WTC11 (cell line): Measurements from ENCODE around the gene USP2. TPM values are rescaled to one million over a fixed set of nuclear protein-coding genes. Genes with fewer than 3 reads are reported as not detected.

Source experiments
- ATAC-seq: fragments of 200-7000 bp; cut with Tn5 transposase; 2 replicates; pipeline ENCODE4 v1.10.0; 2021; ENCODE audit warnings: mild to moderate bottlenecking, moderate library complexity
- CTCF ChIA-PET: fragments of 300-600 bp; sonication (Branson Sonifier 250); formaldehyde crosslinking; loops from one replicate; lab custom pipeline; 2021; ENCODE audit warnings: antibody characterized with exemption; lab: Charles Lee
- POLR2A ChIA-PET: fragments of 350-600 bp; sonication (Branson Sonifier 250); formaldehyde crosslinking; loops from one replicate; lab custom pipeline; 2021; ENCODE audit warnings: antibody characterized with exemption; lab: Charles Lee
- DNase-seq: peaks from one replicate; pipeline ENCODE4 v3.0.0; 2021; ENCODE audit warnings: low spot score
- H3K27ac Mint-ChIP-seq: 2 replicates; pipeline ENCODE4 v1.8.0; 2021; ENCODE audit warnings: mixed read lengths
- H3K27me3 Mint-ChIP-seq: 2 replicates; pipeline ENCODE4 v1.8.0; 2021; ENCODE audit warnings: low read depth, mild to moderate bottlenecking, moderate library complexity, mixed read lengths
- H3K36me3 Mint-ChIP-seq: 2 replicates; pipeline ENCODE4 v1.8.0; 2021; ENCODE audit warnings: mixed read lengths
- H3K4me1 Mint-ChIP-seq: 2 replicates; pipeline ENCODE4 v1.8.0; 2022; ENCODE audit warnings: mixed read lengths
- H3K4me3 Mint-ChIP-seq: 2 replicates; pipeline ENCODE4 v1.8.0; 2021; ENCODE audit warnings: mild to moderate bottlenecking, moderate library complexity, mixed read lengths
- H3K9me3 Mint-ChIP-seq: 2 replicates; pipeline ENCODE4 v1.8.0; 2021; ENCODE audit warnings: mixed read lengths
- E2F4 ChIP-seq: sonication (generic); formaldehyde crosslinking; IDR thresholded peaks from 2 replicates; pipeline ENCODE4 v1.8.1; 2022; ENCODE audit warnings: low read depth, mild to moderate bottlenecking, moderate library complexity, missing genetic modification reagents, borderline replicate concordance
- EMX1 ChIP-seq: fragments of 250-450 bp; sonication (Bioruptor Pico); IDR thresholded peaks from 2 replicates; pipeline ENCODE4 v1.8.0; 2021; ENCODE audit warnings: mild to moderate bottlenecking
- GABPB1 ChIP-seq: sonication (generic); formaldehyde crosslinking; IDR thresholded peaks from 2 replicates; pipeline ENCODE4 v1.8.1; 2023; ENCODE audit warnings: mild to moderate bottlenecking, missing genetic modification reagents
- HMGA2 ChIP-seq: fragments of 250-450 bp; sonication (Bioruptor Pico); IDR thresholded peaks from 2 replicates; pipeline ENCODE4 v1.4.0; 2021; ENCODE audit warnings: mild to moderate bottlenecking, moderate library complexity
- JUN ChIP-seq: sonication (generic); formaldehyde crosslinking; IDR thresholded peaks from 2 replicates; pipeline ENCODE4 v1.8.0; 2023; ENCODE audit warnings: mild to moderate bottlenecking, missing genetic modification reagents
- NFYB ChIP-seq: sonication (generic); formaldehyde crosslinking; conservative IDR thresholded peaks from 2 replicates; pipeline ENCODE4 v1.8.0; 2022; ENCODE audit warnings: low read depth, missing genetic modification reagents
- NR1H2 ChIP-seq: sonication (generic); formaldehyde crosslinking; IDR thresholded peaks from 2 replicates; pipeline ENCODE4 v1.9.0; 2021; ENCODE audit warnings: mild to moderate bottlenecking, moderate library complexity, missing genetic modification reagents
- NR2C2 ChIP-seq: sonication (generic); formaldehyde crosslinking; IDR thresholded peaks from 2 replicates; pipeline ENCODE4 v1.8.0; 2022; ENCODE audit warnings: mild to moderate bottlenecking, missing genetic modification reagents
- OVOL2 ChIP-seq: fragments of 250-450 bp; sonication (Bioruptor Pico); IDR thresholded peaks from 2 replicates; pipeline ENCODE4 v1.9.0; 2021; ENCODE audit warnings: mild to moderate bottlenecking, borderline replicate concordance
- SMAD3 ChIP-seq: sonication (generic); formaldehyde crosslinking; IDR thresholded peaks from 2 replicates; pipeline ENCODE4 v1.8.0; 2022; ENCODE audit warnings: missing genetic modification reagents, mild to moderate bottlenecking, borderline replicate concordance
- USF2 ChIP-seq: sonication (generic); formaldehyde crosslinking; IDR thresholded peaks from 2 replicates; pipeline ENCODE4 v1.8.1; 2023; ENCODE audit warnings: mild to moderate bottlenecking, missing genetic modification reagents, moderate library complexity
- ZNF317 ChIP-seq: sonication (generic); formaldehyde crosslinking; IDR thresholded peaks from 2 replicates; pipeline ENCODE4 v1.8.1; 2023; ENCODE audit warnings: low read depth, mild to moderate bottlenecking, moderate library complexity, missing genetic modification reagents, borderline replicate concordance
- ZNF416 ChIP-seq: fragments of 250-450 bp; sonication (Bioruptor Pico); IDR thresholded peaks from 2 replicates; pipeline ENCODE4 v1.9.0; 2021; ENCODE audit warnings: mild to moderate bottlenecking, inconsistent platforms
- total RNA-seq: library from RNA; stranded (reverse); gene quantifications from 3 replicates; pipeline ENCODE4 v1.2.3, GENCODE V29; 2021
- TF ChIP-seq, protein P1 (sequence below): sonication (generic); formaldehyde crosslinking; IDR thresholded peaks from 2 replicates; pipeline ENCODE4 v1.8.1; 2023; ENCODE audit warnings: mild to moderate bottlenecking, moderate library complexity, missing genetic modification reagents
- TF ChIP-seq, protein P2 (sequence below): fragments of 200-600 bp; IDR thresholded peaks from 2 replicates; pipeline ENCODE4 v1.8.0; 2022; ENCODE audit warnings: antibody characterized with exemption

USP2 gene
- total RNA-seq, 1 experiment from 2014 or later = 8.0 TPM

GRCh38 chr11:119369132-119369925, 12.2 kb downstream of the USP2 start:
- Mint-ChIP-seq H3K36me3 (peaks cover 2% of the 10 kb centered on the region; the same call in 1 of the 2 replicates), H3K27me3 (peaks cover 24% of the 10 kb centered on the region), H3K4me3 (no peak overlapping the region), H3K27ac (no peak overlapping the region), H3K4me1 (peaks cover 49% of the 10 kb centered on the region), H3K9me3 (no peaks in the 10 kb centered on the region)
- TF ChIP-seq ZNF317 (CRISPR knock-in tag) (no peak), NR2C2 (CRISPR knock-in tag) (no peak), OVOL2 (CRISPR knock-in tag) (no peak), ZNF416 (CRISPR knock-in tag) (no peak), NR1H2 (CRISPR knock-in tag) (no peak), NFYB (CRISPR knock-in tag) (no peak), SMAD3 (CRISPR knock-in tag) (no peak), JUN (CRISPR knock-in tag) (no peak), E2F4 (CRISPR knock-in tag) (no peak), USF2 (CRISPR knock-in tag) (no peak)
- TF ChIP-seq, protein P1, sequence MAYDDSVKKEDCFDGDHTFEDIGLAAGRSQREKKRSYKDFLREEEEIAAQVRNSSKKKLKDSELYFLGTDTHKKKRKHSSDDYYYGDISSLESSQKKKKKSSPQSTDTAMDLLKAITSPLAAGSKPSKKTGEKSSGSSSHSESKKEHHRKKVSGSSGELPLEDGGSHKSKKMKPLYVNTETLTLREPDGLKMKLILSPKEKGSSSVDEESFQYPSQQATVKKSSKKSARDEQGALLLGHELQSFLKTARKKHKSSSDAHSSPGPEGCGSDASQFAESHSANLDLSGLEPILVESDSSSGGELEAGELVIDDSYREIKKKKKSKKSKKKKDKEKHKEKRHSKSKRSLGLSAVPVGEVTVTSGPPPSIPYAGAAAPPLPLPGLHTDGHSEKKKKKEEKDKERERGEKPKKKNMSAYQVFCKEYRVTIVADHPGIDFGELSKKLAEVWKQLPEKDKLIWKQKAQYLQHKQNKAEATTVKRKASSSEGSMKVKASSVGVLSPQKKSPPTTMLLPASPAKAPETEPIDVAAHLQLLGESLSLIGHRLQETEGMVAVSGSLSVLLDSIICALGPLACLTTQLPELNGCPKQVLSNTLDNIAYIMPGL (CRISPR knock-in tag) = no peak
- no peak for DNase-seq
- no peak for ATAC-seq
- POLR2A ChIA-PET = no interaction called here
- CTCF ChIA-PET = interaction anchor here (0.7 to 11.0 kb wide), 11 partner anchors 9 to 163 kb away, joined by 3 to 190 read pairs (median 5); partner anchors contain the start of genes C1QTNF5, CBL and USP2

GRCh38 chr11:119368121-119369034, 13.1 kb downstream of the USP2 start:
- Mint-ChIP-seq H3K9me3 (no peaks in the 10 kb centered on the region), H3K36me3 (peaks cover 2% of the 10 kb centered on the region; the same call in 1 of the 2 replicates), H3K27me3 (peaks cover 29% of the 10 kb centered on the region), H3K27ac (no peak overlapping the region), H3K4me1 (peaks cover 43% of the 10 kb centered on the region), H3K4me3 (no peak overlapping the region)
- ATAC-seq (no peak), DNase-seq (no peak)
- TF ChIP-seq GABPB1 (CRISPR knock-in tag) (0 out of 2 replicates have a peak, but pooled peaks have one; percentile 5), HMGA2 (CRISPR knock-in tag) (no peak)
- POLR2A ChIA-PET = interaction anchor here (0.6 kb wide), 1 partner anchor 239 kb away, joined by 3 read pairs; no protein-coding TSS in a partner anchor
- CTCF ChIA-PET = interaction anchor here (0.5 to 11.0 kb wide), 13 partner anchors 7 to 457 kb away, joined by 3 to 190 read pairs (median 4); partner anchors contain the start of genes C1QTNF5, CBL and USP2

DNA sequence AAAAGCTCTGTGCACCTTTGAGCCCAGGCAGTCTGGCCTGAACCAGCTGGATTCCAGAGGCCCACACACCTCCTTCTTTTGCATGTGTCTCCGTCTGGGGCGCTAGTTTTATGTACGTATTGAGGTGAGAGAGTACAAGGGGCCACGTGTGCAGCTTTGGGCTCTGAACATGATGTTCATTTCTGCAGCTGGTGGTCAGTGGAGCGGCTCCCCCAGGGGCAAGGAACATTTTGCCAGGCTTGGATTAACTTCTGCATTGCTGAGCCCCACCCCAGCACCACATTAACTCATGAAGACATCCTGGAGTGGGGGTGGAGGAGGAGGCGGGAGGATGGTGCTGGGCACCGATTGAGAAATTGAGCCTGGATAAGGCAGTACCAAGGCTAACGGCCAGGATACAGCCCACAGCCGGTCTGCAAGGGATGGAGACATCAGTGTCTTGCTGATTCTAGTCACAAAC, 13.8 kb downstream of the USP2 start:
- TF ChIP-seq NFYB (CRISPR knock-in tag) = no peak
- TF ChIP-seq, protein P2, sequence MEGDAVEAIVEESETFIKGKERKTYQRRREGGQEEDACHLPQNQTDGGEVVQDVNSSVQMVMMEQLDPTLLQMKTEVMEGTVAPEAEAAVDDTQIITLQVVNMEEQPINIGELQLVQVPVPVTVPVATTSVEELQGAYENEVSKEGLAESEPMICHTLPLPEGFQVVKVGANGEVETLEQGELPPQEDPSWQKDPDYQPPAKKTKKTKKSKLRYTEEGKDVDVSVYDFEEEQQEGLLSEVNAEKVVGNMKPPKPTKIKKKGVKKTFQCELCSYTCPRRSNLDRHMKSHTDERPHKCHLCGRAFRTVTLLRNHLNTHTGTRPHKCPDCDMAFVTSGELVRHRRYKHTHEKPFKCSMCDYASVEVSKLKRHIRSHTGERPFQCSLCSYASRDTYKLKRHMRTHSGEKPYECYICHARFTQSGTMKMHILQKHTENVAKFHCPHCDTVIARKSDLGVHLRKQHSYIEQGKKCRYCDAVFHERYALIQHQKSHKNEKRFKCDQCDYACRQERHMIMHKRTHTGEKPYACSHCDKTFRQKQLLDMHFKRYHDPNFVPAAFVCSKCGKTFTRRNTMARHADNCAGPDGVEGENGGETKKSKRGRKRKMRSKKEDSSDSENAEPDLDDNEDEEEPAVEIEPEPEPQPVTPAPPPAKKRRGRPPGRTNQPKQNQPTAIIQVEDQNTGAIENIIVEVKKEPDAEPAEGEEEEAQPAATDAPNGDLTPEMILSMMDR = no peak
- TF ChIP-seq EMX1 (CRISPR knock-in tag) = no peak
- ATAC-seq (no peak), DNase-seq (no peak)
- Mint-ChIP-seq H3K9me3 (no peaks in the 10 kb centered on the region), H3K27me3 (peaks cover 36% of the 10 kb centered on the region), H3K4me1 (peaks cover 41% of the 10 kb centered on the region), H3K27ac (no peak overlapping the region), H3K4me3 (no peak overlapping the region), H3K36me3 (peaks cover 2% of the 10 kb centered on the region; the same call in 1 of the 2 replicates)
- CTCF ChIA-PET = interaction anchor here (0.6 to 11.0 kb wide), 7 partner anchors 8 to 456 kb away, joined by 3 to 190 read pairs (median 6); partner anchors contain the start of genes C1QTNF5 and USP2
- POLR2A ChIA-PET = interaction anchor here (0.6 to 0.8 kb wide), 2 partner anchors 9 to 238 kb away, joined by 3 read pairs; no protein-coding TSS in a partner anchor
